Large intestine (tissue), 12 donors: ENCODE results near the gene SLC1A2. TPM values are rescaled to one million over a fixed set of nuclear protein-coding genes. Genes with fewer than 3 reads are reported as not detected.

Experiments used
- DNase-seq, 2 donors: peaks; one replicate each; pipeline versions ENCODE4 v3.0.0 to v3.0.0-alpha.2; 2013
- H3K27ac ChIP-seq: one replicate; pipeline ENCODE4 v1.5.1; 2013; ENCODE audit warnings: low read length
- H3K27me3 ChIP-seq: 2 replicates; pipeline ENCODE4 v1.6.1; 2013; ENCODE audit warnings: low read length; ENCODE audit not compliant: control insufficient read depth, insufficient read depth
- H3K36me3 ChIP-seq: 2 replicates; pipeline ENCODE4 v1.6.1; 2013; ENCODE audit warnings: low read length; ENCODE audit not compliant: control insufficient read depth, insufficient read depth
- H3K4me1 ChIP-seq: one replicate; pipeline ENCODE4 v1.6.1; 2013; ENCODE audit warnings: low read length; ENCODE audit not compliant: control insufficient read depth, insufficient read depth
- H3K4me3 ChIP-seq: one replicate; pipeline ENCODE4 v1.5.1; 2013; ENCODE audit warnings: low read length
- H3K9me3 ChIP-seq: one replicate; pipeline ENCODE4 v1.6.1; 2013; ENCODE audit warnings: mild to moderate bottlenecking, low read depth, low read length, moderate library complexity; ENCODE audit not compliant: control insufficient read depth
- WGBS: methylation state at CpG from one replicate; pipeline ENCODE4 v1.1.5; 2013; ENCODE audit warnings: low lambda C conversion rate; ENCODE audit not compliant: insufficient coverage; 5-methylcytosine and 5-hydroxymethylcytosine counted together
- long read RNA-seq, 11 donors: transcript quantifications; one replicate each; lab custom pipeline, GENCODE V29; 2026
- polyA plus RNA-seq: library from polyadenylated mRNA; unstranded; fragments of 120-200 nt; gene quantifications from one replicate; pipeline ENCODE4 v1.2.1, GENCODE V29; 2013

SLC1A2 gene
- polyA plus RNA-seq = 0.49 TPM
- long read RNA-seq, donor 1 = 0 reads
- long read RNA-seq, donor 2 = 0 reads
- long read RNA-seq, donor 3 = 0 reads
- long read RNA-seq, donor 4 = 0 reads
- long read RNA-seq, donor 5 = 0 reads
- long read RNA-seq, donor 6 = 0 reads
- long read RNA-seq, donor 7 = 0 reads
- long read RNA-seq, donor 8 = 0 reads
- long read RNA-seq, donor 9 = 0 reads
- long read RNA-seq, donor 10 = 0 reads
- long read RNA-seq, donor 11 = 0 reads

GRCh38 chr11:35419184-35419829, at the start of gene SLC1A2:
TSS of gene SLC1A2 (minus strand) at chr11:35419558. CDS start at chr11:35418966, 592 bp downstream.
- peaks cover 90% of the 10 kb centered on the region for H3K27me3 ChIP-seq
- WGBS = no CpG with 5 or more reads among the region's 71 CpGs
- H3K4me1 ChIP-seq = peaks cover 2% of the 10 kb centered on the region
- peak in 1 of 2 donors; percentile 16 for DNase-seq
- no peaks in the 10 kb centered on the region for H3K36me3 ChIP-seq
- H3K27ac ChIP-seq = no peak within 1 kb of the TSS
- H3K4me3 ChIP-seq = peak within 1 kb of the TSS; percentile 30
- peaks cover 8% of the 10 kb centered on the region for H3K9me3 ChIP-seq

- Histone ChIP-seq H3K27me3 (peaks cover 5% of the 10 kb centered on the region), H3K36me3 (no peaks in the 10 kb centered on the region), H3K9me3 (no peaks in the 10 kb centered on the region), H3K27ac (no peak overlapping the region), H3K4me3 (no peak overlapping the region), H3K4me1 (no peaks in the 10 kb centered on the region)
- 100% methylated on average over 2 of the region's 3 CpGs for WGBS
- no peak for DNase-seq
Measured at GRCh38 chr11:35466058-35466457, 46.7 kb upstream of the SLC1A2 start.

- Histone ChIP-seq H3K36me3 (no peaks in the 10 kb centered on the region), H3K4me3 (no peak overlapping the region), H3K27me3 (peaks cover 4% of the 10 kb centered on the region), H3K4me1 (no peaks in the 10 kb centered on the region), H3K27ac (no peak overlapping the region), H3K9me3 (no peaks in the 10 kb centered on the region)
- DNase-seq = no peak
- WGBS = 100% methylated on average over 1 of the region's 1 CpG
Measured at GRCh38 chr11:35464308-35464707, 45.0 kb upstream of the SLC1A2 start.

GRCh38 chr11:35463331-35463751, 44.0 kb upstream of the SLC1A2 start:
- WGBS = no CpG with 5 or more reads among the region's 13 CpGs
- H3K36me3 ChIP-seq = no peaks in the 10 kb centered on the region

GRCh38 chr11:35461917-35462538, 42.7 kb upstream of the SLC1A2 start:
- Histone ChIP-seq H3K27me3 (peaks cover 2% of the 10 kb centered on the region), H3K27ac (no peak overlapping the region), H3K9me3 (no peaks in the 10 kb centered on the region), H3K36me3 (no peaks in the 10 kb centered on the region), H3K4me3 (no peak overlapping the region), H3K4me1 (no peaks in the 10 kb centered on the region)
- no peak for DNase-seq
- no CpG with 5 or more reads among the region's 2 CpGs for WGBS

More at GRCh38 chr11:35463331-35463751, 44.0 kb upstream of the SLC1A2 start:
- DNase-seq = no peak
- peaks cover 4% of the 10 kb centered on the region for H3K27me3 ChIP-seq
- no peak overlapping the region for H3K4me3 ChIP-seq
- H3K9me3 ChIP-seq = no peaks in the 10 kb centered on the region
- no peak overlapping the region for H3K27ac ChIP-seq
- no peaks in the 10 kb centered on the region for H3K4me1 ChIP-seq

- Histone ChIP-seq H3K4me1 (no peaks in the 10 kb centered on the region), H3K4me3 (no peak overlapping the region), H3K9me3 (no peaks in the 10 kb centered on the region), H3K27me3 (peaks cover 2% of the 10 kb centered on the region), H3K36me3 (no peaks in the 10 kb centered on the region), H3K27ac (no peak overlapping the region)
- no CpG with 5 or more reads among the region's 1 CpG for WGBS
- no peak for DNase-seq
Measured at GRCh38 chr11:35459489-35459888, 40.1 kb upstream of the SLC1A2 start.

GRCh38 chr11:35458846-35459245, 39.5 kb upstream of the SLC1A2 start:
- H3K36me3 ChIP-seq = no peaks in the 10 kb centered on the region
- H3K27me3 ChIP-seq = peaks cover 2% of the 10 kb centered on the region
- no peak overlapping the region for H3K27ac ChIP-seq
- H3K4me1 ChIP-seq = no peaks in the 10 kb centered on the region
- DNase-seq = no peak
- H3K4me3 ChIP-seq = no peak overlapping the region
- no peaks in the 10 kb centered on the region for H3K9me3 ChIP-seq
- no CpG with 5 or more reads among the region's 3 CpGs for WGBS

- Histone ChIP-seq H3K9me3 (no peaks in the 10 kb centered on the region), H3K27me3 (peaks cover 2% of the 10 kb centered on the region), H3K36me3 (no peaks in the 10 kb centered on the region), H3K4me1 (no peaks in the 10 kb centered on the region), H3K4me3 (no peak overlapping the region), H3K27ac (no peak overlapping the region)
- no peak for DNase-seq
- WGBS = no CpG with 5 or more reads among the region's 1 CpG
Measured at GRCh38 chr11:35454362-35454761, 35.0 kb upstream of the SLC1A2 start.

- no peak for DNase-seq
- WGBS = no CpG with 5 or more reads among the region's 2 CpGs
- H3K36me3 ChIP-seq = no peaks in the 10 kb centered on the region
- H3K4me1 ChIP-seq = no peaks in the 10 kb centered on the region
- H3K9me3 ChIP-seq = no peaks in the 10 kb centered on the region
- peaks cover 22% of the 10 kb centered on the region for H3K27me3 ChIP-seq
- H3K4me3 ChIP-seq = no peak overlapping the region
- H3K27ac ChIP-seq = no peak overlapping the region
Measured at GRCh38 chr11:35436581-35437250, 17.4 kb upstream of the SLC1A2 start.

- Histone ChIP-seq H3K4me1 (no peaks in the 10 kb centered on the region), H3K36me3 (no peaks in the 10 kb centered on the region), H3K9me3 (no peaks in the 10 kb centered on the region), H3K27me3 (peaks cover 25% of the 10 kb centered on the region), H3K27ac (no peak overlapping the region), H3K4me3 (no peak overlapping the region)
- no peak for DNase-seq
- WGBS = 94% methylated on average over 2 of the region's 3 CpGs
Measured at GRCh38 chr11:35433588-35433987, 14.2 kb upstream of the SLC1A2 start.
